Spleen (tissue), 11 donors: ENCODE data around the gene CDX2. TPM values are rescaled to one million over a fixed set of nuclear protein-coding genes. Genes with fewer than 3 reads are reported as not detected.

Source experiments
- DNase-seq: peaks from one replicate; pipeline ENCODE4 v3.0.0-alpha.2; 2020
- H3K27ac ChIP-seq, 8 donors: fragments of 200-600 bp; sonication (generic) in 7 of 8; 1 replicate in 4 of 8; 2 replicates in 4 of 8; pipeline versions ENCODE4 v1.5.0 to v1.8.0; 2016 to 2021; ENCODE audit warnings: inconsistent platforms in 4 of 8, mild to moderate bottlenecking in 4 of 8, moderate library complexity in 1 of 8
- H3K27me3 ChIP-seq, 7 donors: fragments of 200-600 bp; sonication (generic) in 6 of 7; replicated peaks in 1 of 7; 1 replicate in 4 of 7; 2 replicates in 3 of 7; pipeline versions ENCODE4 v1.5.0 to v1.8.0; 2016 to 2021; ENCODE audit warnings: inconsistent platforms in 3 of 7, mild to moderate bottlenecking in 1 of 7
- H3K36me3 ChIP-seq, 6 donors: fragments of 200-600 bp; sonication (generic) in 5 of 6; 1 replicate in 4 of 6; 2 replicates in 2 of 6; pipeline versions ENCODE4 v1.5.0 to v1.8.0; 2016 to 2021; ENCODE audit warnings: inconsistent platforms in 2 of 6
- H3K4me1 ChIP-seq, 6 donors: fragments of 200-600 bp; sonication (generic) in 5 of 6; 1 replicate in 3 of 6; 2 replicates in 3 of 6; pipeline versions ENCODE4 v1.5.0 to v1.8.0; 2016 to 2021; ENCODE audit warnings: inconsistent platforms in 3 of 6
- H3K4me3 ChIP-seq, 8 donors: fragments of 200-600 bp; sonication (generic) in 7 of 8; 1 replicate in 4 of 8; 2 replicates in 4 of 8; pipeline versions ENCODE4 v1.5.0 to v1.8.0; 2016 to 2021; ENCODE audit warnings: inconsistent platforms in 4 of 8, mild to moderate bottlenecking in 4 of 8, moderate library complexity in 2 of 8
- H3K9me3 ChIP-seq, 8 donors: fragments of 200-600 bp; sonication (generic) in 7 of 8; 1 replicate in 4 of 8; 2 replicates in 4 of 8; pipeline versions ENCODE4 v1.5.0 to v1.8.0; 2016 to 2021; ENCODE audit warnings: inconsistent platforms in 4 of 8
- POLR2A ChIP-seq, 3 donors: fragments of 450-650 bp; IDR thresholded peaks; one replicate each; pipeline ENCODE4 v1.5.1; 2017; ENCODE audit warnings: antibody characterized with exemption in 3 of 3, mild to moderate bottlenecking in 1 of 3
- POLR2AphosphoS5 ChIP-seq, 3 donors: sonication (generic); formaldehyde crosslinking; IDR thresholded peaks; one replicate each; pipeline ENCODE4 v1.5.1; 2017; ENCODE audit warnings: antibody characterized with exemption in 3 of 3
- WGBS, 5 donors: extraction: QIAGEN DNeasy Blood & Tissue Kit in 3 of 5; methylation state at CpG; one replicate each; pipeline versions ENCODE4 v1.1.5 to v1.1.7; 2013 to 2018; 5-methylcytosine and 5-hydroxymethylcytosine counted together
- intact Hi-C: fragments of 100-400 bp; cut with DNase I; formaldehyde crosslinking; loops from one replicate; pipeline ENCODE4 v1.15.0; 2023; ENCODE audit warnings: low total_unique reads
- polyA plus RNA-seq, 3 donors: library from polyadenylated mRNA; stranded (reverse); fragments of 200-250 nt; gene quantifications; one replicate each; pipeline ENCODE4 v1.2.1, GENCODE V29; 2013
- small RNA-seq, 4 donors: library from RNA; depleted of rRNA; stranded (forward); fragments of <200 nt; gene quantifications; one replicate each; pipeline ENCODE3, GENCODE V24; 2016
- total RNA-seq, 7 donors: library from RNA; depleted of rRNA in 3 of 7; stranded (reverse); fragments of >200 nt in 3 of 7; fragmentation: NEBNext Ultra II Directional in 4 of 7; extraction: Animal tissue kit (Norgen Biotek cat#: 25700) in 4 of 7; gene quantifications; one replicate each; pipeline versions ENCODE4 v1.1.0 to v1.2.1, GENCODE V29; 2016 to 2021
- TF ChIP-seq, protein P1 (sequence below), 11 experiments: fragments of 200-600 bp in 7 of 11; fragments of 450-650 bp in 4 of 11; sonication (generic) in 4 of 11; IDR thresholded peaks in 8 of 11; conservative IDR thresholded peaks in 3 of 11; 1 replicate in 7 of 11; 2 replicates in 4 of 11; pipeline versions ENCODE4 v1.4.0 to v1.8.0; 2016 to 2021; ENCODE audit warnings: antibody characterized with exemption in 11 of 11, inconsistent platforms in 4 of 11, mild to moderate bottlenecking in 1 of 11
- donor health status: healthy with polysubstance abuse.
- donor health status: DM: no; HTN: no; CAD: no; lungs with moderate emphysema.
- donor health status: DM: no; HTN: no; CAD: no.
- donor health status: Bipolar disorder and iron deficiency.
- donor health status: healthy.
- donor health status: DM: no; HTN: no; CAD: no.
- donor health status: DM: yes; HTN: yes; CAD: no.

Gene CDX2
- total and polyA plus RNA-seq, 10 donors = 0.02 to 0.03 TPM; not detected in 8

DNA sequence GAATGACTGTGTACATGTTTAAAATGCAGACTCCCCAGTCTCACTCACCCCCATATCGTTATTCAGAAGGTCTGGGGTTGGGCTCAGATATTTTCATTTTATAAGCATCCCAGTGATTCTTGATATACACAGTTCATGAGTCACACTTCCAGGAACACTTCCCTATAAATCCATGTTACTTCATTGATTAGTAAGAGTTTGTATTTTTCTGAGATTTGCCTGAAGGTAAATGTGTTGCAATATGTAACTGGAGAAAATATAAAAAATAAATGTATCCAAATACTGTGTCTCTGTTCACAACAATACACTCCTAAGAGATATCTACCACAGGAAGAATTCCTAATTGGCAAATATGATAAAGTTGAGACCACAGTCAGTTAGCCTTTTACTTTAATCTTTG, 56.0 kb downstream of the CDX2 start:
- peaks cover 13 to 98% (median 76%) of the 10 kb centered on the region in 7 donors for H3K27me3 ChIP-seq
- no peak overlapping the region for H3K4me3 ChIP-seq
- peaks cover 2 to 14% (median 12%) of the 10 kb centered on the region in 6 donors for H3K4me1 ChIP-seq
- no peaks in the 10 kb centered on the region for H3K36me3 ChIP-seq
- no peak for TF ChIP-seq POLR2AphosphoS5 (IDR thresholded peaks at IDR 0.05)
- TF ChIP-seq POLR2A (IDR thresholded peaks at IDR 0.05) = no peak
- H3K27ac ChIP-seq = no peak overlapping the region
- WGBS, 5 donors = 80 to 87% (median 83%) methylated on average over 1 of the region's 1 CpG
- intact Hi-C loops = no loop called here
- DNase-seq = no peak
- H3K9me3 ChIP-seq = no peaks in the 10 kb centered on the region

DNA sequence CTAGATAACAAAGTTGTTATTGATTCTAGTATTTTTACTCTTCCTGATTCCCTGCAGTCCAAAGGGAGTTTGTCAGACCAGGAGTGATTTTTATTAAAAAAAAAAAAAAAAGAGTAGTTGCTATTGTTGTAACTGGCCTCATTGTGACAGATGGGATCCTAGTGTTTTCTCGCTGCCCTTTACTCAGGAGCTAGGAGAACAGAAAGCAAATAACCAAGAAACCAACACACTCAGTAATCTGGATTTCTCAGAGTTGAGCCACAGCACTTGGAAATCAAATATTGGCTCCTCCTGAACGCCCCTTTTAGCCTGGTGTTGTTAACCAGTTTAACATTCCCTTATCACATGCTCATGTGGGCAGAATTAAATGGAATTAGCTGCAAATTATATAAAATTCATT, 57.6 kb downstream of the CDX2 start:
- intact Hi-C loops = no loop called here
- Histone ChIP-seq H3K27ac (no peak overlapping the region), H3K4me3 (no peak overlapping the region), H3K27me3 (peaks cover 5 to 96% (median 70%) of the 10 kb centered on the region in 7 donors), H3K9me3 (no peaks in the 10 kb centered on the region), H3K4me1 (no peaks in the 10 kb centered on the region), H3K36me3 (no peaks in the 10 kb centered on the region)
- no peak for DNase-seq
- 56 to 67% (median 57%) methylated on average over 2 of the region's 2 CpGs for WGBS, 5 donors
- TF ChIP-seq POLR2AphosphoS5 (IDR thresholded peaks at IDR 0.05) (no peak), POLR2A (IDR thresholded peaks at IDR 0.05) (no peak)
- TF ChIP-seq, protein P1, sequence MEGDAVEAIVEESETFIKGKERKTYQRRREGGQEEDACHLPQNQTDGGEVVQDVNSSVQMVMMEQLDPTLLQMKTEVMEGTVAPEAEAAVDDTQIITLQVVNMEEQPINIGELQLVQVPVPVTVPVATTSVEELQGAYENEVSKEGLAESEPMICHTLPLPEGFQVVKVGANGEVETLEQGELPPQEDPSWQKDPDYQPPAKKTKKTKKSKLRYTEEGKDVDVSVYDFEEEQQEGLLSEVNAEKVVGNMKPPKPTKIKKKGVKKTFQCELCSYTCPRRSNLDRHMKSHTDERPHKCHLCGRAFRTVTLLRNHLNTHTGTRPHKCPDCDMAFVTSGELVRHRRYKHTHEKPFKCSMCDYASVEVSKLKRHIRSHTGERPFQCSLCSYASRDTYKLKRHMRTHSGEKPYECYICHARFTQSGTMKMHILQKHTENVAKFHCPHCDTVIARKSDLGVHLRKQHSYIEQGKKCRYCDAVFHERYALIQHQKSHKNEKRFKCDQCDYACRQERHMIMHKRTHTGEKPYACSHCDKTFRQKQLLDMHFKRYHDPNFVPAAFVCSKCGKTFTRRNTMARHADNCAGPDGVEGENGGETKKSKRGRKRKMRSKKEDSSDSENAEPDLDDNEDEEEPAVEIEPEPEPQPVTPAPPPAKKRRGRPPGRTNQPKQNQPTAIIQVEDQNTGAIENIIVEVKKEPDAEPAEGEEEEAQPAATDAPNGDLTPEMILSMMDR (IDR thresholded peaks at IDR 0.05 in 8 of 11, conservative IDR thresholded peaks at IDR 0.05 in 3 of 11) = no peak

Small RNA genes lying within 50 kb of the gene (small RNA-seq; reads per million reads assigned to genes)
- gene ATP5F1EP2 (0 to 0.07 (median 0) reads per million in 4 donors), gene RN7SL272P (0 reads per million in 4 donors)

Other genes starting within 250 kb of the CDX2 start
- not detected for gene GSX1, start 176.8 kb downstream of the CDX2 start, total RNA-seq
- not detected for gene GSX1, start 176.8 kb downstream of the CDX2 start, polyA plus RNA-seq
- gene PDX1, start 49.3 kb downstream of the CDX2 start, total RNA-seq = not detected
- not detected for gene PDX1, start 49.3 kb downstream of the CDX2 start, polyA plus RNA-seq
- 1 to 10 TPM in 1 of 7 donors, not detected in 6; 1.3 TPM for gene URAD, start 19.4 kb upstream of the CDX2 start, total RNA-seq
- gene URAD, start 19.4 kb upstream of the CDX2 start, polyA plus RNA-seq = under 1 TPM in 1 of 3 donors, not detected in 2; 0.20 TPM
- gene FLT3, start 131.3 kb upstream of the CDX2 start, total RNA-seq = 10 to 100 TPM in 1 of 7 donors, 1 to 10 TPM in 6; 2.4 to 10.1 (median 6.0) TPM
- 1 to 10 TPM; 1.0 to 2.1 (median 1.9) TPM for gene FLT3, start 131.3 kb upstream of the CDX2 start, polyA plus RNA-seq
- gene PAN3, start 169.2 kb upstream of the CDX2 start, total RNA-seq = 10 to 100 TPM; 56.5 to 85.8 (median 78.0) TPM
- gene PAN3, start 169.2 kb upstream of the CDX2 start, polyA plus RNA-seq = 10 to 100 TPM; 18.4 to 30.2 (median 23.5) TPM